Peyer's patch (tissue), 4 donors: ENCODE data around the gene ZHX3. TPM values are rescaled to one million over a fixed set of nuclear protein-coding genes. Genes with fewer than 3 reads are reported as not detected.

ENCODE experiments used
- DNase-seq, 3 donors: peaks; one replicate each; pipeline ENCODE4 v3.0.0-alpha.2; 2017 to 2019
- H3K27ac ChIP-seq, 4 donors: fragments of 200-600 bp; sonication (generic); one replicate each; pipeline ENCODE4 v1.5.1; 2016 to 2019
- H3K27me3 ChIP-seq, 2 donors: fragments of 200-600 bp; sonication (generic); one replicate each; pipeline ENCODE4 v1.5.1; 2019
- H3K36me3 ChIP-seq, 3 donors: fragments of 200-600 bp; sonication (generic); one replicate each; pipeline ENCODE4 v1.5.1; 2016 to 2019
- H3K4me1 ChIP-seq, 4 donors: fragments of 200-600 bp; sonication (generic); one replicate each; pipeline ENCODE4 v1.5.1; 2016 to 2019
- H3K4me3 ChIP-seq, 4 donors: fragments of 200-600 bp; sonication (generic); 1 replicate in 3 of 4; 2 replicates in 1 of 4; pipeline ENCODE4 v1.5.1; 2016 to 2019; ENCODE audit warnings: mild to moderate bottlenecking in 1 of 4
- H3K9me3 ChIP-seq, 4 donors: fragments of 200-600 bp; sonication (generic); one replicate each; pipeline ENCODE4 v1.5.1; 2016 to 2019; ENCODE audit warnings: mild to moderate bottlenecking in 1 of 4
- CTCF ChIP-seq, 6 experiments: fragments of 450-650 bp in 4 of 6; fragments of 200-600 bp in 2 of 6; sonication (generic) in 1 of 6; IDR thresholded peaks; one replicate each; pipeline ENCODE4 v1.5.1; 2017 to 2019; ENCODE audit warnings: antibody characterized with exemption in 6 of 6, mild to moderate bottlenecking in 3 of 6, moderate library complexity in 1 of 6
- POLR2A ChIP-seq, 2 donors: fragments of 450-650 bp; IDR thresholded peaks; one replicate each; pipeline ENCODE4 v1.5.1; 2017; ENCODE audit warnings: antibody characterized with exemption in 2 of 2, mild to moderate bottlenecking in 2 of 2, moderate library complexity in 2 of 2
- total RNA-seq, 4 donors: library from RNA; depleted of rRNA; stranded (reverse); fragments of >200 nt; gene quantifications; one replicate each; pipeline ENCODE4 v1.1.0, GENCODE V29; 2016

The ZHX3 gene
- total RNA-seq, 4 donors from 2014 or later: 33.8 to 53.0 (median 39.5) TPM

GRCh38 chr20:41224281-41224680, 93.2 kb downstream of the ZHX3 start:
- no peaks in the 10 kb centered on the region for H3K9me3 ChIP-seq
- DNase-seq: no peak
- no peaks in the 10 kb centered on the region for H3K27me3 ChIP-seq
- no peak overlapping the region for H3K27ac ChIP-seq
- TF ChIP-seq POLR2A (IDR thresholded peaks at IDR 0.05) (no peak), CTCF (IDR thresholded peaks at IDR 0.05) (no peak)
- H3K4me3 ChIP-seq: no peak overlapping the region
- no peaks in the 10 kb centered on the region for H3K4me1 ChIP-seq
- no peaks in the 10 kb centered on the region for H3K36me3 ChIP-seq

DNA sequence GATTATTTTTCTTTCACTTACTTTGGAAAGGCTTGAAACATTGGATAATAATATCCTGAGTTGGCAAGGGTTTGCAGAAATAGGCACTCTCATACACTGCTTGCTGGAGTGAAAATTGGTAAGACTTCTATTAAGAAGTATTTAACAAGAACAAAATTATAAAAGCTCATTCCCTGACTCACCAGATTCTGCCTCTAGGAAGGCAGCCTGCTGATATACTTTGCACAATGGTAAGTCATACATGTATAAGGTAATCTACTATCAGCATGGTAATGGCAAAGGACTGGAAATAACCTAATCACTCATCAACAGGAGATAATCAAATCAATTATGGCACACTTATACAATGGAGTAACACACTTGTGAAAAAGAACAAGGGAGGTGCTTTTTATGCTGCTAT, 94.4 kb downstream of the ZHX3 start:
- no peak for DNase-seq
- H3K27ac ChIP-seq: no peak overlapping the region
- no peaks in the 10 kb centered on the region for H3K27me3 ChIP-seq
- H3K4me3 ChIP-seq: no peak overlapping the region
- no peaks in the 10 kb centered on the region for H3K36me3 ChIP-seq
- TF ChIP-seq POLR2A (IDR thresholded peaks at IDR 0.05): no peak
- no peak for TF ChIP-seq CTCF (IDR thresholded peaks at IDR 0.05)
- H3K9me3 ChIP-seq: no peaks in the 10 kb centered on the region
- H3K4me1 ChIP-seq: no peaks in the 10 kb centered on the region

- DNase-seq: no peak
- Histone ChIP-seq H3K27me3 (no peaks in the 10 kb centered on the region), H3K9me3 (no peaks in the 10 kb centered on the region), H3K4me1 (no peaks in the 10 kb centered on the region), H3K36me3 (no peaks in the 10 kb centered on the region), H3K27ac (peak overlapping the region in 1 of 4 donors; percentile 20), H3K4me3 (no peak overlapping the region)
- TF ChIP-seq CTCF (IDR thresholded peaks at IDR 0.05) (no peak), POLR2A (IDR thresholded peaks at IDR 0.05) (no peak)
Measured at GRCh38 chr20:41222703-41223102, 94.8 kb downstream of the ZHX3 start.

GRCh38 chr20:41222296-41222695, 95.2 kb downstream of the ZHX3 start:
- TF ChIP-seq CTCF (IDR thresholded peaks at IDR 0.05) (no peak), POLR2A (IDR thresholded peaks at IDR 0.05) (no peak)
- H3K27me3 ChIP-seq: no peaks in the 10 kb centered on the region
- H3K27ac ChIP-seq: peak overlapping the region in 2 of 4 donors; percentile 8 to 20
- H3K4me1 ChIP-seq: no peaks in the 10 kb centered on the region
- no peak overlapping the region for H3K4me3 ChIP-seq
- no peaks in the 10 kb centered on the region for H3K36me3 ChIP-seq
- no peak for DNase-seq
- no peaks in the 10 kb centered on the region for H3K9me3 ChIP-seq

DNA sequence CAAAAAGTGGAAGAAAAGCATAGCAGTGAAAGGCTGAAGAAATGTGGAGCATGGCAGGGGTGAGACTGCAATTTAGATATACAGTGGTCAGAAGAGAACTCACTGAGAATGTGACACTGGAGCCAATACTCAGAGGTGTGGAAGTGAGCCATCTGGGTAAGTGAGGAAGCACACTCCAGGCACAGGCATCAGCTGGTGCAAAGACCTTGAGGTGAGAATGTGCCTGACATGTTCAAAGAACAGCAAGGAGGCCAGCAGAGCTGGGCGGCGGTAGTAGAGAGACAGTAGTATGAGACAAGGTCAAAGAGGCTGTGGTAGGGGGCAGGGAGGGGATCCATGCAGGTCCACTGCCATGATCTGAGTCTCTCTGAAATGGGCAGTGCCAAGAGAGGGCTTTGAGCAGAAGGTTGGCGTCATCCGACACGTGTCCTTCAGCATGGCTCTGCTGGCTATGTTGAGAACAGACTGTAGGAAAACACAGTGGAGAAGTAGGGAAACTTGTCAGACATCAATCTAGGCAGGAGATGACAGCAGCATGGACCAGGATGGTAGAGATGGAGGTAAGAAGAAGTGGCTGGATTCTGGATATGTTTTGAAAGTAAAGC, 95.8 kb downstream of the ZHX3 start:
- no peaks in the 10 kb centered on the region for H3K4me1 ChIP-seq
- H3K9me3 ChIP-seq: no peaks in the 10 kb centered on the region
- H3K27ac ChIP-seq: peak overlapping the region in 1 of 4 donors; percentile 20
- H3K4me3 ChIP-seq: no peak overlapping the region
- H3K27me3 ChIP-seq: no peaks in the 10 kb centered on the region
- DNase-seq: no peak
- TF ChIP-seq CTCF (IDR thresholded peaks at IDR 0.05) (no peak), POLR2A (IDR thresholded peaks at IDR 0.05) (no peak)
- no peaks in the 10 kb centered on the region for H3K36me3 ChIP-seq

- Histone ChIP-seq H3K27ac (no peak overlapping the region), H3K4me3 (no peak overlapping the region), H3K9me3 (no peaks in the 10 kb centered on the region), H3K4me1 (no peaks in the 10 kb centered on the region), H3K27me3 (no peaks in the 10 kb centered on the region), H3K36me3 (no peaks in the 10 kb centered on the region)
- TF ChIP-seq CTCF (IDR thresholded peaks at IDR 0.05) (no peak), POLR2A (IDR thresholded peaks at IDR 0.05) (no peak)
- no peak for DNase-seq
Measured at GRCh38 chr20:41219824-41220223, 97.7 kb downstream of the ZHX3 start.
